ENCODE measurements around the gene CREB3L1.

CREB3L1 gene

DNA sequence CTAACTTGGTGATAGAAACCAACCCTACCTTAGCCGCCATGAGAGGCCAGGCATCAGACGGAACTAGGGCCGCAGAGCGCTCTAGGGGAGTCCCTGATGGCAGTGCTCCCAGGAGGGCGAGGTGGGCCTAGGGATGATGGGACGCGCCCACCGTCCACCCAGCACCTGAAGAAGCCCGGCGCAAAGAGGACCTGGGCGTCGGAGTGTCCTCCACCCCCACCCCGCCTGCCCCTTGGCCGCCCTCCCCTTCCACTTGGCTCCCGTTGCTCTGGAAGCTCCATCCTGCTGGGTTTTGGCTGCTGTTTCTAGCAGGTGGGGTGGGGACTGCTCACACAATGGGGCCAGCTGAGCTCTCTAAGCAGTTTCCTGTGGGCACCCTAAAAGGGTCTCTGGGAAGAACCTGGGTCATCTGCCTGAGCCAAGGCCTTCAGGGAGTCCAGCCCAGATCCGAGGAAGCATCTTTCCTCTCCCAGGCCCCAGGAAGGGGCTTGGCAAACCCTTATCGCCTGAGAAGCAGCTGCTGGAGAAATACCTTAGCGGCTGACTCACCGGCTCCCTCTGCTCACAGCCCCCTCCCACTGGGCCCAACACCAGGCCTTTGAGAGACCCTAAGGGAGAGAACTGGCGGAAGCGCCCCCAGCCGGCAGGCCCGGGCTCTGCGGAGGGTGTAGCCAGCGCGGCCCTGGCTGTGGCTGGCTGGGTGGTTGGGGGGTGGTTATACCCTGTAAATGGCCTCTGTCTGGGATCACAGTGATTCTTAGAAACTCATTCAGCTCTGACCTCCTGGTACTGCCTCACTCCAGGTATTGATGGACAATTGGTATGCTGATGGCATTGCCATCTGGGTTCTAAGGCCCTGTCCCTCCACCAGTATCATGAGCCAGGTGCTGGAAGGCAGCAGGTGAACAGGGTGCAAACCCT, 19.3 kb downstream of the CREB3L1 start:
- peak overlapping the region; percentile 14 for H4K12ac ChIP-seq (ENCODE audit: low read depth, low read length)
- H3K18ac ChIP-seq (ENCODE audit: low read length) = peak overlapping the region; percentile 93
- H3K27me3 ChIP-seq (ENCODE audit: insufficient read depth, low read length) = no peaks in the 10 kb centered on the region
- H4K8ac ChIP-seq (ENCODE audit: low read depth, low read length) = peak overlapping the region; percentile 59
- H3K23ac ChIP-seq (ENCODE audit: low read length) = no peak overlapping the region
- H3K36me3 ChIP-seq (ENCODE audit: control insufficient read depth in 1 of 2, insufficient read depth in 2 of 2, low read length in 2 of 2) = peaks cover 11 to 15% of the 10 kb centered on the region in 2 experiments
- peak; percentile 69 to 80 for DNase-seq
- H2BK120ac ChIP-seq (ENCODE audit: insufficient read depth, low read length, poor library complexity) = peak overlapping the region; percentile 82
- H2BK5ac ChIP-seq (ENCODE audit: low read depth, low read length, poor library complexity) = peak overlapping the region; percentile 66
- H3K4ac ChIP-seq (ENCODE audit: low read depth, low read length) = peak overlapping the region; percentile 66
- H2BK12ac ChIP-seq (ENCODE audit: low read length) = peak overlapping the region; percentile 98
- peak overlapping the region; percentile 82 for H3K27ac ChIP-seq (ENCODE audit: low read depth, low read length)
- H3K79me1 ChIP-seq (ENCODE audit: low read length) = peaks cover 35% of the 10 kb centered on the region
- H2AFZ ChIP-seq (ENCODE audit: insufficient read depth, low read length, poor library complexity) = peak overlapping the region; percentile 90
- H2AK5ac ChIP-seq (ENCODE audit: low read length) = peak overlapping the region; percentile 93
- H3K4me3 ChIP-seq (ENCODE audit: low read depth, low read length) = no peak overlapping the region
- peaks cover 2% of the 10 kb centered on the region for H3K9me3 ChIP-seq (ENCODE audit: insufficient read depth, low read depth, low read length)
- no CpG with 5 or more reads among the region's 26 CpGs for WGBS (ENCODE audit: extremely low coverage, insufficient coverage, insufficient read length)
- H3K4me1 ChIP-seq (ENCODE audit: control insufficient read depth in 1 of 2, insufficient read depth in 2 of 2, low read length in 2 of 2) = peaks cover 38% of the 10 kb centered on the region in 2 experiments
- peak overlapping the region; percentile 34 for H3K4me2 ChIP-seq (ENCODE audit: low read length)
- H3K9ac ChIP-seq (ENCODE audit: low read length) = peak overlapping the region; percentile 24
- peak overlapping the region; percentile 96 for H4K91ac ChIP-seq (ENCODE audit: low read depth, low read length)
- H3K14ac ChIP-seq (ENCODE audit: low read length) = peak overlapping the region; percentile 20
- H3K79me2 ChIP-seq (ENCODE audit: control insufficient read depth, insufficient read depth, low read length, poor library complexity) = peaks cover 11% of the 10 kb centered on the region

DNA sequence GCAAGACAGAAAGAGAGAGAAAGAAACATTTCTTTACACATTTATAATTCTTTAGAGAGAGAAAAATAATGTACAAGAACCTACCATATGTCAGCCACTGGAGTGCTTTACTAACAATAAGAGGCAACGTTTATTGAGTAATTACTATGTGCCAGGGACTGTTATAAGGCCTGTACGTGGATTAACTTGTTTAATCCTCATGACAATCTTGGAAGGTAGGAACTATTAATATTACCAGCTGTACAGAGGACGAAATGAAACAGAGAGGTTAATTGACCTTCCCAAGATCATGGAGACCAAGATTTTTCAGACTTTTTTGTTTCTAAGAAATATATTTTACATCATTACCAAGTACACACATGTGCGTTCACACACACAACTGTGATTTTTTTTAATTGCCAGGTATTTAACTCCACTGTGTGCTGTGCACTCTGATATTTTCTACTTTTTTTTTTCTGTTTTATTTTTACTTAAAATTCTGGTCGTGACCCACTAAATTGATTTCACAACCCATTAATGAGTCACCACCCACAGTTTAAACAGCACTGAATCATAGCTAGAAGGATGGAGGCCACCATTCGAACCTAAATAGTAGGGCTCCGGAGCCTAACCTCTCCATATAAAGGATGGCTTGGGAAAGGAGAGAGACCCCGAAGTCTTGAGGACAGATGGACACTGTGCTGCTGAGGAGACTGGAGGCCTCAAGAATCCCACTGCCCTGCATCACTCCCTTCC, 21.4 kb downstream of the CREB3L1 start:
- Histone ChIP-seq H3K4me1 (ENCODE audit: control insufficient read depth in 1 of 2, insufficient read depth in 2 of 2, low read length in 2 of 2) (peaks cover 30 to 31% of the 10 kb centered on the region in 2 experiments), H2BK12ac (ENCODE audit: low read length) (no peak overlapping the region), H3K4ac (ENCODE audit: low read depth, low read length) (no peak overlapping the region), H3K9ac (ENCODE audit: low read length) (no peak overlapping the region), H2AFZ (ENCODE audit: insufficient read depth, low read length, poor library complexity) (no peak overlapping the region), H4K91ac (ENCODE audit: low read depth, low read length) (no peak overlapping the region), H3K4me2 (ENCODE audit: low read length) (no peak overlapping the region), H3K79me2 (ENCODE audit: control insufficient read depth, insufficient read depth, low read length, poor library complexity) (peaks cover 10% of the 10 kb centered on the region), H3K9me3 (ENCODE audit: insufficient read depth, low read depth, low read length) (peaks cover 2% of the 10 kb centered on the region), H3K4me3 (ENCODE audit: low read depth, low read length) (no peak overlapping the region), H2BK120ac (ENCODE audit: insufficient read depth, low read length, poor library complexity) (no peak overlapping the region), H3K36me3 (ENCODE audit: control insufficient read depth in 1 of 2, insufficient read depth in 2 of 2, low read length in 2 of 2) (peaks cover 8 to 11% of the 10 kb centered on the region in 2 experiments), H3K27ac (ENCODE audit: low read depth, low read length) (no peak overlapping the region), H2BK5ac (ENCODE audit: low read depth, low read length, poor library complexity) (no peak overlapping the region), H4K12ac (ENCODE audit: low read depth, low read length) (no peak overlapping the region), H2AK5ac (ENCODE audit: low read length) (no peak overlapping the region), H4K8ac (ENCODE audit: low read depth, low read length) (no peak overlapping the region), H3K79me1 (ENCODE audit: low read length) (peaks cover 30% of the 10 kb centered on the region), H3K27me3 (ENCODE audit: insufficient read depth, low read length) (no peaks in the 10 kb centered on the region), H3K18ac (ENCODE audit: low read length) (no peak overlapping the region), H3K23ac (ENCODE audit: low read length) (no peak overlapping the region), H3K14ac (ENCODE audit: low read length) (no peak overlapping the region)
- DNase-seq = peak in 1 of 2 donors; percentile 49
- WGBS (ENCODE audit: extremely low coverage, insufficient coverage, insufficient read length) = no CpG with 5 or more reads among the region's 8 CpGs

DNA sequence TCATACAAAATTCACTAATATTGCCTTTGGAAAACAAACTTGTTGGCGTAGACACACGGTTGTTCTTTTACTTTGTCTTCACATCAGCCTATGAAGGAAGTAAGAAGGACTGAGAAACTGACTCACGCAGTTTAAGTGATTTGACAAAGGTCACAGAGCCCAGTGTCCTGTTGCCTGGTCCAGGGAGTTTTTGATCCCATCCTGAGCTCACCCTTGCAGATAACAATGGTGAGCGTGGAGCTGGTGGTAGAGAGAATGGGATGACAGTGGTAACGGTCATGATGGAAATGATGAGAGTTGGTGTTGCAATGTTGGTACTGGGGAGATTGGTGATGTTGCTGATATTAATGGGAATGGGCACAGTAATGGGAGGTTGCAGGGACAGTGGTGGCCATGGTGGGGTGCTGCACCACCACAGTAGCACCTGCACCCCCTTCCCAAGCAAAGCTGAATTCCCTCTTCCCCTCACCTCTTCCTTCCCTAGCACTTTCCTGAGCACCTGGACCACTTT, 22.0 kb downstream of the CREB3L1 start:
- no peak overlapping the region for H2BK120ac ChIP-seq (ENCODE audit: insufficient read depth, low read length, poor library complexity)
- H4K8ac ChIP-seq (ENCODE audit: low read depth, low read length) = no peak overlapping the region
- H3K23ac ChIP-seq (ENCODE audit: low read length) = no peak overlapping the region
- no peak overlapping the region for H2BK12ac ChIP-seq (ENCODE audit: low read length)
- H3K4me2 ChIP-seq (ENCODE audit: low read length) = no peak overlapping the region
- H3K18ac ChIP-seq (ENCODE audit: low read length) = no peak overlapping the region
- no peak for DNase-seq
- no peak overlapping the region for H3K9ac ChIP-seq (ENCODE audit: low read length)
- no peaks in the 10 kb centered on the region for H3K27me3 ChIP-seq (ENCODE audit: insufficient read depth, low read length)
- no CpG with 5 or more reads among the region's 5 CpGs for WGBS (ENCODE audit: extremely low coverage, insufficient coverage, insufficient read length)
- peaks cover 2% of the 10 kb centered on the region for H3K9me3 ChIP-seq (ENCODE audit: insufficient read depth, low read depth, low read length)
- peaks cover 23 to 24% of the 10 kb centered on the region in 2 experiments for H3K4me1 ChIP-seq (ENCODE audit: control insufficient read depth in 1 of 2, insufficient read depth in 2 of 2, low read length in 2 of 2)
- H2BK5ac ChIP-seq (ENCODE audit: low read depth, low read length, poor library complexity) = no peak overlapping the region
- H3K36me3 ChIP-seq (ENCODE audit: control insufficient read depth in 1 of 2, insufficient read depth in 2 of 2, low read length in 2 of 2) = peaks cover 8 to 11% of the 10 kb centered on the region in 2 experiments
- H3K4ac ChIP-seq (ENCODE audit: low read depth, low read length) = no peak overlapping the region
- no peak overlapping the region for H4K91ac ChIP-seq (ENCODE audit: low read depth, low read length)
- H2AK5ac ChIP-seq (ENCODE audit: low read length) = no peak overlapping the region
- H2AFZ ChIP-seq (ENCODE audit: insufficient read depth, low read length, poor library complexity) = no peak overlapping the region
- peaks cover 10% of the 10 kb centered on the region for H3K79me2 ChIP-seq (ENCODE audit: control insufficient read depth, insufficient read depth, low read length, poor library complexity)
- H3K4me3 ChIP-seq (ENCODE audit: low read depth, low read length) = no peak overlapping the region
- H4K12ac ChIP-seq (ENCODE audit: low read depth, low read length) = no peak overlapping the region
- peaks cover 23% of the 10 kb centered on the region for H3K79me1 ChIP-seq (ENCODE audit: low read length)
- no peak overlapping the region for H3K14ac ChIP-seq (ENCODE audit: low read length)
- no peak overlapping the region for H3K27ac ChIP-seq (ENCODE audit: low read depth, low read length)

DNA sequence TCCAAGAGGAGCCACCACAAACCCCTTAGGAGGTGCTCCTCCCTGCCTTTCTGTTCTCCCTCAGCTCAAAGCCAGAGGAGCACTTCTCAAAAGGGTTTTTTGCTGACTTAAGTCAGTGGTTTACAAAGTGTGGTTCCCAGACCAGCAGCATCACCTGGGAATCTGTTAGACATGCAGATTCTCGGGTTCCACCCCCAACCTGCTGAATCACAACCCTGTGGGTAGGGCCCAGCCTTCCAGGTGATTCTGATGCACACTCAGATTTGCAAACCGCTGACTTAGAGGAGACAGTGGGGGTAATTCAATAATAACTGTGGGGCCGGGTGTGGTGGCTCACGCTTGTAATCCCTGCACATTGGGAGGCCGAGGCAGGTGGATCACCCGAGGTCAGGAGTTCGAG, 22.8 kb downstream of the CREB3L1 start:
- H3K4me3 ChIP-seq (ENCODE audit: low read depth, low read length) = no peak overlapping the region
- peaks cover 6% of the 10 kb centered on the region for H3K79me2 ChIP-seq (ENCODE audit: control insufficient read depth, insufficient read depth, low read length, poor library complexity)
- no peak overlapping the region for H3K27ac ChIP-seq (ENCODE audit: low read depth, low read length)
- no peak overlapping the region for H2AK5ac ChIP-seq (ENCODE audit: low read length)
- peaks cover 2% of the 10 kb centered on the region for H3K9me3 ChIP-seq (ENCODE audit: insufficient read depth, low read depth, low read length)
- H3K36me3 ChIP-seq (ENCODE audit: control insufficient read depth in 1 of 2, insufficient read depth in 2 of 2, low read length in 2 of 2) = peaks cover 8 to 11% of the 10 kb centered on the region in 2 experiments
- WGBS (ENCODE audit: extremely low coverage, insufficient coverage, insufficient read length) = no CpG with 5 or more reads among the region's 7 CpGs
- H3K23ac ChIP-seq (ENCODE audit: low read length) = no peak overlapping the region
- no peak overlapping the region for H3K4ac ChIP-seq (ENCODE audit: low read depth, low read length)
- H3K18ac ChIP-seq (ENCODE audit: low read length) = no peak overlapping the region
- no peak overlapping the region for H4K8ac ChIP-seq (ENCODE audit: low read depth, low read length)
- H4K91ac ChIP-seq (ENCODE audit: low read depth, low read length) = no peak overlapping the region
- no peak overlapping the region for H4K12ac ChIP-seq (ENCODE audit: low read depth, low read length)
- H2BK5ac ChIP-seq (ENCODE audit: low read depth, low read length, poor library complexity) = no peak overlapping the region
- no peak overlapping the region for H2BK120ac ChIP-seq (ENCODE audit: insufficient read depth, low read length, poor library complexity)
- no peak overlapping the region for H2BK12ac ChIP-seq (ENCODE audit: low read length)
- peaks cover 17% of the 10 kb centered on the region for H3K79me1 ChIP-seq (ENCODE audit: low read length)
- H3K9ac ChIP-seq (ENCODE audit: low read length) = no peak overlapping the region
- no peak overlapping the region for H3K4me2 ChIP-seq (ENCODE audit: low read length)
- no peaks in the 10 kb centered on the region for H3K27me3 ChIP-seq (ENCODE audit: insufficient read depth, low read length)
- DNase-seq = no peak
- no peak overlapping the region for H3K14ac ChIP-seq (ENCODE audit: low read length)
- H3K4me1 ChIP-seq (ENCODE audit: control insufficient read depth in 1 of 2, insufficient read depth in 2 of 2, low read length in 2 of 2) = peaks cover 17 to 18% of the 10 kb centered on the region in 2 experiments
- H2AFZ ChIP-seq (ENCODE audit: insufficient read depth, low read length, poor library complexity) = no peak overlapping the region

Data from trophoblast cell (in vitro differentiated cells and primary cell).